GM19438 (cell line): ENCODE data around the gene CELF3.
"Not testable (repeated sequence)": the region's sequence is repeated elsewhere in the genome, so short reads cannot be mapped to it uniquely, and the experiment has no call there.

ENCODE experiments used
- ATAC-seq: cut with Tn5 transposase; IDR thresholded peaks from one replicate; pipeline ENCODE4 v1.9.1; 2021; ENCODE audit warnings: low read depth; ENCODE audit not compliant: unreplicated experiment

CELF3 gene

GRCh38 chr1:151716771-151717631, at the start of gene CELF3:
TSS of gene CELF3 (minus strand) at chr1:151716803. CDS start at chr1:151716020, 783 bp downstream.
- no peak for ATAC-seq

GRCh38 chr1:151763990-151764389, 47.4 kb upstream of the CELF3 start:
- ATAC-seq, result no peak

DNA sequence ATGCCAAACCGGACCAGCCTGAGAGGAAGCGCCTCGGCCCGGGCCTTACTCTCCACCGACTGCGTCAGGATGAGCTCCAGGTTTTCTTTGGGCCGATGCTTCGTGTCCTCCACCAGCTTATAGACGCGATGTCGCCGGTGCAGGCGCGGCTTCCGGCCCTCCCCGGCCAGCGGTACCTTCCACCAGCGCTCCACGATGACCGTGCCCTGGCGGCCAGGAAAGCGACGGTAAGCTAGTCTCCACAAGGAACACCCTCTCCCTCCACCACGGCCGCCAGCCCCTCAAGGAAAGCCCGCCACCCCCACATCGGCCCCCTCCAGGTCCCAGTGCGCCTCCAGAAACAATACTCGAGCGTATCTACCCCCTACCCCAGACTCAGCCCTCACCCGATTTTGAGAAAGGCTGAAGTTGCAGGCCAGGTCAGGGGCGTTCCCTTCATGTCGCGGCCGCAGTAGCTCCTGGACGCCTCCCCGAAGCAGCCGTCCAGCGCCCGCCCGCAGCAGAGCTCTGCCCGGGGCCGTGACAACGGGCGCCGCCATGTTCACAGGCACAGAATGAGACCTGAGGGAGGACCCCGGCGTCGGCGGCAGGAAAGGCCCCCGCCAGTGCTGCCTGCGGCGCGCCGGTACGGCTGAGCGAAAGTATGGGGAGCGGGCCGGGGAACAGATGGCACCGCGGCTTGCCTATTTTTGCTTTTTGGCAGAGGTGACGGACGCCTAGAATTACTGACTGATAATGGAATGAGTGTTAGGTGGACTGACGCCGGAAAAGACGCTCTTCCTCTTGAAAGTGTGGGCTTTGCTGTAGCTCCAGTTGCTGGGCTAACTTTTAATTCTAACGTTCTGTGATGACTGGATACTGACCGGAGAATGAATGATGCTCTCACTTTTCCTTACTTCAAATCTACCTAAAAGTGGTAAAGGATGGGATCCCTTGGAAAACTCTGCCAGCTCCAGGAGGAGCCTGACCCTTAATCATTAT, 46.6 kb upstream of the CELF3 start, which contains the start of gene MRPL9:
MRPL9 (minus strand) TSS at position 556 of the 981 bp plus-strand sequence; CDS start at position 539, 17 bp downstream.
- ATAC-seq, result peak; percentile 94

GRCh38 chr1:151760597-151761385, 44.2 kb upstream of the CELF3 start:
- no peak for ATAC-seq

GRCh38 chr1:151759241-151759640, 42.6 kb upstream of the CELF3 start:
- ATAC-seq, result no peak

DNA sequence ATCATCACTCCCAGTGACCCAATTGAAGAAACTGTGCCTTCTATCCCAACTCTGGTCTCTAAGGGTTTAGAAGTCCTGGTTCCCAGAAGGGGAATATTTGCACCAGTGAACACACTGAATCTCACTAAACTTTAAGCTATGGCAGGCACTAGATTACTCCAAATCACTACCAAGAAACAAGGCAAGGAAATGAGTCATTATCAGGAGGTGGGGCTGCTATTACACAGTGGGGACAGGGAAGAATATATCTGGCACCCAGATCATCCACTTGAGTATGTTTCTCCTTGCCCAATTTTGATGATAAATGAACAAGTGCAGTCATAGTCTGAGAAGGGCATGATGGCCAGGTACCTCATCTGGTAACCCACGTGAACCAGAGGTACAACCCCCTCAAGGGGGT, 39.7 kb upstream of the CELF3 start:
- ATAC-seq, result no peak

GRCh38 chr1:151741516-151741915, 24.9 kb upstream of the CELF3 start:
- ATAC-seq, result no peak

GRCh38 chr1:151739590-151740355, 23.2 kb upstream of the CELF3 start:
- no peak for ATAC-seq

- no peak for ATAC-seq
Measured at GRCh38 chr1:151737479-151737878, 20.9 kb upstream of the CELF3 start.

- ATAC-seq, result no peak
Measured at GRCh38 chr1:151737026-151737425, 20.4 kb upstream of the CELF3 start.

DNA sequence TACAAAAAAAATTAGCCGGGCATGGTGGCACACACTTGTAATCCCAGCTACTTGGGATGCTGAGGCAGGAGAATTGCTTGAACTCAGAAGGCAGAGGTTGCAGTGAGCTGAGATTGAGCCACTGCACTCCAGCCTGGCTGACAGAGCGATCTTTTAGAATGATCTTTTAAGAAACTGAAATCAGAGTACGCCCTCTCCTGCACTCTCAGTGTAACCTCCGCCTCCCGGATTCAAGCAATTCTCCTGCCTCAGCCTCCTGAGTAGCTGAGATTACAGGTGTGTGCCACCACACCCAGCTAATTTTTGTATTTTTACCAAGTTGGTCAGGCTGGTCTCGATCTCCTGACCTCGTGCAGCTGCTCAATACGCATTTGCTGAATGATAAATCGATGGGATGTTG, 17.4 kb upstream of the CELF3 start:
- not testable (repeated sequence) for ATAC-seq

DNA sequence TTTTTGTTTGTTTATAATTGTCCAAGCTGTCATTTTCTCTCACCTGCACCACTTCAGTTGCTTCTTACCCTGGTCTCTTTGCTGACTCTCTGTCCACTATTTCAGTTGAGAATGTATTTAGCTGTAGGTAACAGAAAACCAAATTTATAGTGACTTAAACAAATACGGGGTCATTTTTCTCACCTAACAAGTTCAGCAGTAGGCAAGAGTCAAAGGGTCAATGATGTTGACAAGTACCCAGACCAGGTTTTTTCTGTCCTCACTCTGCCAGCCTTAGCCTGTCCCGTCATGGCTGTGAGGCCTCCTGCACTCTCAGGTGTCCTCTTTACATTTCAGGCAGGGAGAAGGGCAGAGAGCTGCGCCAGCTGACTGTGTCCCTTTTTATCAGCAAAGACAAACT, 16.5 kb upstream of the CELF3 start:
- ATAC-seq, result no peak

DNA sequence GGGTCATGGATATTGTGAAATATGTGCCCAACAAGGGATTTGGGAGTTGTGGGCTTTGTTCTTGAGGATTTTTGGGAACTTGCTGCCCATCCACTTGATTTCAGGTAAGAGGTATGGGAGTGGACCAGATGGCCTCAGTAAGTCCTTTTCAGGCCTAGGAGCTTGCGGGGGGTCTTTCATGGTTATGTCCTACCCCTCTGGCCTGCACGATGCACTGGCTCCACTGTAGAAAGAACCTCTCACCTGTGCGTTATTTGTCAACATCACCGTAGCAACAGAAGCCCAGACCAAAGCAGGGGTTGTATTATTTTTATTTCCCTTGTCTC, 13.3 kb upstream of the CELF3 start:
- no peak for ATAC-seq

GRCh38 chr1:151729157-151729965, 12.8 kb upstream of the CELF3 start:
- ATAC-seq, result no peak

DNA sequence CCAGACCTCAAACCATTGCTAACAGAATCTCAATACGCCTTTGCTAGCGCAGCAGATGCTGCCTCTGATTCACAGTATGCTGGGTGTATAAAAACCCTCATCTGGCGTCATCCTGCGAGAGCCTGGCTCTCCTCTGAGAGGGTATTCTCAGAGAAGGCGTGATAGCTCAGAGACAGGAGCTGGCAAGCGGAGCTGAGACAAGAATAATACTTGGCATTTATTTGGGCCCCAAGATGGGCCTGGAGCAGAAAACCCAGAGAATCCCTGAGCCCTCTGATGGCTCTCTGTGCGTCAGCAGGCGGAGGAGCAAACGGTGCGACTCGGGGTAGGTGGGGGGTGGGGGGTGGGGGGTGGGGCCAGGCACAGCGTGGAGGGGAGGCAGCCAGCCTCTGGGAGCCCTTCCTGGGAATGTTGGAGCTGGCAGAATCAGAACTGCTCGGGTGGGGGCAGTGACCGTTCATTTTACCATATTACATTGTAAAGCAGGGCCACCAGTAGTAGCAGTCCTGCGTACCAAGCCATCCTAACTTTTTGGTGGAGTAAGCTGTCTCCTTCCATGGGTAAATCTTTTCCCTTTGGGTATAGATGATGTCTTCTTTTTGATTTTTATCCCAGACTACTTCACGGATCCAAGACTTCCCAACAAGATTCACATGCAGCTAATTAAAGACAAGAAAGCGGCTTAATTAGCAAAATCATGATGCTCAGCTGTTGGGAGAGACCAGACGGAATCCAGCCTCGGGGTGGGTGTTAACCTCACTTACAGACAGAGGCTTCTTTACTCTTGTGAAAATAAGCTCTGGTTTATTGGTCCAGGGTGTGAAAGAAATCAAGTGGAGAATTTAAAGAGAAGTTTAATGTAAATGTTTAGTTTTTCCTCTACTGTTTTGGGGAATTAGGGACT, 11.8 kb upstream of the CELF3 start:
- ATAC-seq, result no peak

GRCh38 chr1:151723726-151724370, 7.2 kb upstream of the CELF3 start:
- no peak for ATAC-seq

DNA sequence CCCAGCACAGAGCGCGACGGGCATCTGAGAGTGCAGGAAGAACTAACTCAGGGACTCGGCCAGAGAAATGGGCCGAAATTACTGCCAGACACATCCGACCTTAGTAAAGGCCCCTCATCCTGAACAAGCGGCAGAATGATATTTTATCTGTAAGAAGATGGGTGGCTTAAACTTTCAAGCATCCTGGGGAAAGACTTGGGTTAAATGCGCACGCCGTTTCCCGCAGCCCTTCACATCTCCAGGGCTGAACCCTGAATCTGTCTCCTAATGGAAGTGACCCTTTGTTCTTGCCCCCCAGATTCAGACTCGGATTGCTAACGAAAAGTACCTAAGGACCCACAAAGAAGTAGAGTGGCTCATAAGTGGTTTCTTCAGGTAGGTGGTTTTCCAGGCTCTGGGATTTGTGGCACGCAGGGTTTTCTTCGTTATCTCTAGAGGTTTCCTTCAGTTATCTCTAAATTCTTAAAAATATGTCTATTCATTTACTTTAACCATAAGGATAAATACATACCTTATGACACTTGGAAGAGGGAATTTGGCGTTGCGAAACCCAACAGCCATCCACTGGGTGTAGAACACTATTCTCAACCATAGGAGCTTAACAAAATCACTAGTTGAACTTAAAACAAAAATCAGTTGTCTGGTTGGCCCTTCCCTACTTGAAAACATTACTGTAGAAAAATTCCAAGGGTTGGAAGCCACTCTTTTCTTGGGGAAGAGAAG, 5.3 kb upstream of the CELF3 start:
- no peak for ATAC-seq
